WERI-Rb-1 (cell line): ENCODE data around the gene ADCK2.

Source experiments
- DNase-seq: peaks from one replicate; pipeline ENCODE4 v3.0.0-alpha.2; 2020
- H3K27ac ChIP-seq: fragments of 250-450 bp; sonication (Bioruptor Pico); 2 replicates; pipeline ENCODE4 v1.5.1; 2020; ENCODE audit warnings: mild to moderate bottlenecking, moderate library complexity
- H3K27me3 ChIP-seq: fragments of 250-450 bp; sonication (Bioruptor Pico); 2 replicates; pipeline ENCODE4 v1.5.1; 2021; ENCODE audit warnings: mild to moderate bottlenecking, low read depth, moderate library complexity; ENCODE audit not compliant: insufficient read depth, severe bottlenecking
- H3K36me3 ChIP-seq: fragments of 250-450 bp; sonication (Bioruptor Pico); 2 replicates; pipeline ENCODE4 v1.5.1; 2020; ENCODE audit warnings: mild to moderate bottlenecking, moderate library complexity
- H3K4me3 ChIP-seq: 2 replicates; pipeline ENCODE4 v1.5.1; 2011; ENCODE audit warnings: low read depth, mild to moderate bottlenecking, control low read depth, low read length
- H3K9me3 ChIP-seq: fragments of 250-450 bp; sonication (Bioruptor Pico); 2 replicates; pipeline ENCODE4 v1.5.1; 2021; ENCODE audit warnings: mild to moderate bottlenecking, moderate library complexity; ENCODE audit not compliant: severe bottlenecking
- CTCF ChIP-seq: IDR thresholded peaks from 2 replicates; pipeline ENCODE4 v1.5.1; 2011; ENCODE audit warnings: low read depth, mild to moderate bottlenecking, control low read depth, inconsistent platforms, low read length

ADCK2 gene

DNA sequence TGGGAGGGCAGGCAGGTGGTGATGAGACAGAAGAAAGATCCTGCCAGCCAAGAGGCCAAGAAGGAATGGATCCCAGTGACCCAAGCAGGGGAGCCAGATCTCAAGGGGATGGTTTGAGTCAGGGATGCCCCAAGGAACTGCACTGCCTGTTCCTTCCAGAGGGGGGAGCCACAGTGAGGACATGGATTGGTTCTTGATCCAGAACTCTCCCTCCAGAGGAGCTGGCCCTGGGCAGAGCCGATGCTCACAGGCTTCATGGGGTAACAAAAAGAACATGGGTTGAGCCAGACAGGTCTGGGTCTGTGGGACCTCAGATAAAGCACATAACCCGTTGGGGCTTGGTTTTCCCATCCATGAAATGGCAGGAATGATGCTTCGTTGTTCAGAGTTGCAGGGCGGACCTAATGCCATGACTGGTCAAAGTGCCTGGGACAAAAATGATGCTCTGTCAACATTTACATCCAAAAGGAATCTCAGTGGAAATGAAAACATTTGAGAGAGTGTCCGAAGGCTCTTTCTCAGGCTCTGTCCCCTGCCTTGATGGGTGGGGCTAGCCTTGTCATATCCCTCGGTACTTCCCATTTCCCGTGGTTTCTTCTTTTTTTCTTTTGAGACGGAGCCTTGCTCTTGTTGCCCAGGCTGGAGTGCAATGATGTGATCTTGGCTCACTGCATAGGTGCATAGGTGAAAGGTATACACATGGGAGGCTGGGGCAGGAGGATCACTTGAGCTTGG is 27.4 kb upstream of the ADCK2 start:
- H3K27me3 ChIP-seq: no peaks in the 10 kb centered on the region
- no peaks in the 10 kb centered on the region for H3K36me3 ChIP-seq
- H3K4me3 ChIP-seq: no peak overlapping the region
- peak; percentile 80 for TF ChIP-seq CTCF
- peak; percentile 44 for DNase-seq
- no peak overlapping the region for H3K27ac ChIP-seq
- no peaks in the 10 kb centered on the region for H3K9me3 ChIP-seq

- no peaks in the 10 kb centered on the region for H3K27me3 ChIP-seq
- peak; percentile 86 for DNase-seq
- peak overlapping the region; percentile 72 for H3K27ac ChIP-seq
- H3K36me3 ChIP-seq: no peaks in the 10 kb centered on the region
- peak; percentile 79 for TF ChIP-seq CTCF
- no peaks in the 10 kb centered on the region for H3K9me3 ChIP-seq
- H3K4me3 ChIP-seq: no peak overlapping the region
Measured at GRCh38 chr7:140646931-140647647, 25.7 kb upstream of the ADCK2 start.

- H3K27ac ChIP-seq: no peak overlapping the region
- no peak for DNase-seq
- TF ChIP-seq CTCF: no peak
- no peaks in the 10 kb centered on the region for H3K27me3 ChIP-seq
- no peaks in the 10 kb centered on the region for H3K9me3 ChIP-seq
- H3K36me3 ChIP-seq: no peaks in the 10 kb centered on the region
- no peak overlapping the region for H3K4me3 ChIP-seq
Measured at GRCh38 chr7:140649556-140650205, 23.1 kb upstream of the ADCK2 start.

DNA sequence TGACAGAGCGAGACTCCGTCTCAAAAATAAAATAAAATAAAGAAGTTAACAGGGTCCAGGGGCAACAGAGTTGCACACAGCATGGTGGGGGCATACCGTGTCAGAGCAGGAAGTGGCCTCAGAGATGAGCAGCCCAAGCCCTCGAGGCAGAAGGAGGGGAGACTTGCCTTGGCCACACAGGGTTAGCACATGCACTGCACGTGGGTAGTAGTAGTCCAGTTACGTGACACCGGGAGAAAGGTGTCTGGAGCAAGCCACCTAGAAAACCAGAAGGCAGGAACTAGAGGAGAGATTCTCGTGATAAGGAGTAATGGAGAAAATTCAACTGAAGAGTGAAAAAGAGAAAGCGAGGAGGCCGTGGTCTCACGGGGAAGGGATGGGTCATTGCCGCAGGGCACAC is 22.4 kb upstream of the ADCK2 start:
- no peak for DNase-seq

More for the DNA sequence above, 22.4 kb upstream of the ADCK2 start:
- no peaks in the 10 kb centered on the region for H3K36me3 ChIP-seq
- H3K27me3 ChIP-seq: no peaks in the 10 kb centered on the region
- no peak for TF ChIP-seq CTCF
- H3K9me3 ChIP-seq: no peaks in the 10 kb centered on the region
- no peak overlapping the region for H3K4me3 ChIP-seq
- H3K27ac ChIP-seq: no peak overlapping the region
